ENCODE measurements around the gene DPYD. TPM values are rescaled to one million over a fixed set of nuclear protein-coding genes. Genes with fewer than 3 reads are reported as not detected.

DPYD gene
- total and polyA plus RNA-seq, 4 experiments from 2014 or later, result 49.7 to 58.4 (median 51.9) TPM

DNA sequence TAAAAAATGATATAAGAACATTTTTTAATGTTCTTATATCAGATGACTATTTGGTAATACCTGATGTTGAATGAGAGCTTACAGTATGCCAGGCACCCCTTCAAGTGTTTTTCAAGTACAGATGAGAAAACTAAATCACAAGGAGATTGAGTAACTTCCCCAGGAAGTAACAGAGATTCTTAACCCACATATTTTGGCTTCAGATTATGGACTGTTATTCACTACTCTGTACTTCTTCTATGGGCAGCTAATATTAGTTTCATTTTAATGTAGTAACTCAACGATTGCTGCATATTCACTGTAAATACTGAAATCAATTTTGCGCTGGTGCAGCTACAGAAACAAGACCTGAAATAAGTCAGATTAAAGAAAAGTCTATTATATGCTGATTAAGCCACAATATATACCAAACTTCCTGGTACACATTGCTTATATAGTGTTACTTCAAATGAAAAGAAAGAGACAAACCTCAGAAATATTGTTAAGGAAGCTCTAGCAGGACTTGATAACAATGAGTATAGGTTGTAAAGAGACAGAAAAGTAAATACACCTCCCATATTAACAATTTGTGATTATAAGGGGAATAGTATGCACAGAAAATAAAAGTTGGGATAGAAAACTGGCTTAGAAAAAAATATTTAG is 19.7 kb downstream of the DPYD start:
- intact Hi-C loops (cut with micrococcal nuclease), result no loop called here
- Histone ChIP-seq H3K36me3 (ENCODE audit: insufficient read depth, low read length) (no peaks in the 10 kb centered on the region), H3K27me3 (ENCODE audit: insufficient read depth, low read length) (no peaks in the 10 kb centered on the region), H3K27ac (ENCODE audit: low read depth, low read length) (no peak overlapping the region), H3K4me3 (ENCODE audit: low read length in 2 of 2) (no peak overlapping the region), H3K9me3 (ENCODE audit: control insufficient read depth in 1 of 2, low read length in 2 of 2) (no peaks in the 10 kb centered on the region), H3K4me1 (ENCODE audit: insufficient read depth, low read length) (peaks cover 19% of the 10 kb centered on the region)
- H3K4me1 Mint-ChIP-seq, result peaks cover 36 to 65% (median 48%) of the 10 kb centered on the region in 4 donors
- DNase-seq, result no peak
- peaks cover 0 to 24% (median 10%) of the 10 kb centered on the region in 8 donors for H3K9me3 Mint-ChIP-seq
- peak overlapping the region in 6 of 7 donors; percentile 0 to 85 (median 42) for H3K27ac Mint-ChIP-seq
- H3K36me3 Mint-ChIP-seq, result peaks cover 12 to 33% of the 10 kb centered on the region in 2 donors
- H3K27me3 Mint-ChIP-seq, result no peaks in the 10 kb centered on the region
- CTCF ChIA-PET (ENCODE audit: partially characterized antibody), result interaction anchor here (1.4 kb wide), 1 partner anchor 16 kb away, joined by 3 read pairs; no protein-coding TSS in a partner anchor
- POLR2A ChIA-PET (ENCODE audit: partially characterized antibody), result interaction anchor here (3.3 kb wide), 1 partner anchor 19 kb away, joined by 22 read pairs; the partner anchor contains the start of gene DPYD
- H3K4me3 Mint-ChIP-seq, result peak overlapping the region in 6 of 8 donors; percentile 44 to 67 (median 60)

DNA sequence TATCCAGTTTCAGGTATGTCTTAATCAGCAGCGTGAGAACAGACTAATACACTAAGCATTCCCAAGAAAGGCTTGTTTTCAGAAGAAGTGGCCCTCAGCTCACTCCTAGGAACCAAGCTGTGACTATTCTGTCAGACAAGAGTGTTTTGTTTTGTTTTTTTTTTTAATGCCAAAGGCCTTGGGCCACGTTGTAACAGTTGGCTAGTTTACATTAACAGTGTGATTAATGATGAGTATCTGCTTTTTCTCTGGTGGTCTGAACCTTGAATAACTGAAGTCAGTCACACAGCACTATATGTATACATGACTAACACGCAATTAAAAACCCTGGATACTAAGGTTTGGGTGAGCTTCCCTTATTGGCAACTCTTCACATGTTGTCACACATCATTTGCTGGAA is 21.9 kb downstream of the DPYD start:
- CTCF ChIA-PET (ENCODE audit: partially characterized antibody), result no interaction called here

DNA sequence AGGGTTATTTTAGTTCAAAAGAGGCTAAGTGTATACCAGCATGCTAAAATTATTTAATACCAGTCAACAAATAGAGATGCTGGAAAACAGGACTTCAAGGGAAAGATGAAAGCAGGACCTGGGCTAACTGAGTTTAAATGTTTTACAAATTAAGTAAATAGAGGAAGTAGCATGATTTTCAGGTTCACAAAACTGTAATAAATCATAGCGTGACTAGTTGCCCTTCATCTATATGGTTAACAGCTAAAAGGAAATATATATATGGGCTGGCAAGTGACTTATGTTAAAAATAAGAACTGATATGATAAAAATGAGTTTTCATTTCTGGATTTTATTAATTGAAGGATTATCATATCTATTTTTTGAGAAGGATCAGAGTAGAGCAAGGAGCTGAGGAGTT is 25.6 kb downstream of the DPYD start:
- H3K27me3 ChIP-seq (ENCODE audit: insufficient read depth, low read length), result no peaks in the 10 kb centered on the region
- intact Hi-C loops (cut with micrococcal nuclease), result no loop called here
- peaks cover 15 to 29% of the 10 kb centered on the region in 2 donors for H3K36me3 Mint-ChIP-seq

More for the DNA sequence above, 21.9 kb downstream of the DPYD start:
- Histone ChIP-seq H3K27ac (ENCODE audit: low read depth, low read length) (no peak overlapping the region), H3K4me1 (ENCODE audit: insufficient read depth, low read length) (peaks cover 19% of the 10 kb centered on the region), H3K27me3 (ENCODE audit: insufficient read depth, low read length) (no peaks in the 10 kb centered on the region), H3K36me3 (ENCODE audit: insufficient read depth, low read length) (no peaks in the 10 kb centered on the region), H3K9me3 (ENCODE audit: control insufficient read depth in 1 of 2, low read length in 2 of 2) (no peaks in the 10 kb centered on the region), H3K4me3 (ENCODE audit: low read length in 2 of 2) (no peak overlapping the region)
- Mint-ChIP-seq H3K4me1 (peaks cover 39 to 64% (median 47%) of the 10 kb centered on the region in 4 donors), H3K27ac (no peak overlapping the region), H3K27me3 (no peaks in the 10 kb centered on the region), H3K36me3 (peaks cover 12 to 33% of the 10 kb centered on the region in 2 donors), H3K4me3 (no peak overlapping the region), H3K9me3 (peaks cover 0 to 24% (median 10%) of the 10 kb centered on the region in 8 donors)
- intact Hi-C loops (cut with micrococcal nuclease), result no loop called here
- POLR2A ChIA-PET (ENCODE audit: partially characterized antibody), result interaction anchor here (0.5 to 3.3 kb wide), 2 partner anchors 20 to 22 kb away, joined by 3 to 22 read pairs; partner anchors contain the start of gene DPYD
- no peak for DNase-seq

DNA sequence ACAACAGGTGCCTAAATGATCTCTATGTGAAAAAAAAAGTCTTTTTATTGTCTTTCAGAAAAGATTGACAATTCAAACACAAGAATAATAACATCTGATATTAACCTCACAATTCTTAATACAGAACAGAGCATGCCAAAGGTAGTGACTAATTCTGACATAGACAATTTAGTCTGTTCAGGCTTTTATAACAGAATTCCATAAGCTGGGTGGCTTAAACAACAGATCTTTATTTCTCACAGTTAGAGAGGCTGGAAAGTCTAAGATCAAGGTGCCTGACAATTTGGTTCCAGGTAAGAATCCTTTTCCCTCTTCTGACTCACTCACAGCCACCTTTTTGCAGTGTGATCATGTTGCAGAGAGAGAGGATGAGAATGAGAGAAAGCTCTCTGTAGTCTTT is 27.0 kb downstream of the DPYD start:
- Mint-ChIP-seq H3K36me3 (peaks cover 10 to 22% of the 10 kb centered on the region in 2 donors), H3K4me1 (peaks cover 24 to 34% (median 27%) of the 10 kb centered on the region in 4 donors), H3K27ac (peak overlapping the region in 1 of 7 donors; percentile 70), H3K9me3 (peaks cover 0 to 40% (median 11%) of the 10 kb centered on the region in 8 donors), H3K27me3 (no peaks in the 10 kb centered on the region), H3K4me3 (no peak overlapping the region)
- Histone ChIP-seq H3K4me1 (ENCODE audit: insufficient read depth, low read length) (no peaks in the 10 kb centered on the region), H3K36me3 (ENCODE audit: insufficient read depth, low read length) (no peaks in the 10 kb centered on the region), H3K9me3 (ENCODE audit: control insufficient read depth in 1 of 2, low read length in 2 of 2) (no peaks in the 10 kb centered on the region), H3K4me3 (ENCODE audit: low read length in 2 of 2) (no peak overlapping the region), H3K27ac (ENCODE audit: low read depth, low read length) (no peak overlapping the region), H3K27me3 (ENCODE audit: insufficient read depth, low read length) (no peaks in the 10 kb centered on the region)
- intact Hi-C loops (cut with micrococcal nuclease), result loop anchor here (2.0 kb wide), 1 partner anchor 17 kb away; no protein-coding TSS in a partner anchor
- CTCF ChIA-PET (ENCODE audit: partially characterized antibody), result no interaction called here
- no peak for DNase-seq
- POLR2A ChIA-PET (ENCODE audit: partially characterized antibody), result interaction anchor here (0.6 kb wide), 1 partner anchor 299 kb away, joined by 3 read pairs; no protein-coding TSS in a partner anchor

More for the DNA sequence above, 25.6 kb downstream of the DPYD start:
- Mint-ChIP-seq H3K9me3 (peaks cover 0 to 35% (median 10%) of the 10 kb centered on the region in 8 donors), H3K27ac (no peak overlapping the region), H3K27me3 (no peaks in the 10 kb centered on the region), H3K4me1 (peaks cover 24 to 37% (median 28%) of the 10 kb centered on the region in 4 donors), H3K4me3 (no peak overlapping the region)
- H3K36me3 ChIP-seq (ENCODE audit: insufficient read depth, low read length), result no peaks in the 10 kb centered on the region
- H3K9me3 ChIP-seq (ENCODE audit: control insufficient read depth in 1 of 2, low read length in 2 of 2), result no peaks in the 10 kb centered on the region
- H3K4me1 ChIP-seq (ENCODE audit: insufficient read depth, low read length), result no peaks in the 10 kb centered on the region
- H3K4me3 ChIP-seq (ENCODE audit: low read length in 2 of 2), result no peak overlapping the region
- POLR2A ChIA-PET (ENCODE audit: partially characterized antibody), result no interaction called here
- H3K27ac ChIP-seq (ENCODE audit: low read depth, low read length), result no peak overlapping the region
- CTCF ChIA-PET (ENCODE audit: partially characterized antibody), result no interaction called here
- no peak for DNase-seq

DNA sequence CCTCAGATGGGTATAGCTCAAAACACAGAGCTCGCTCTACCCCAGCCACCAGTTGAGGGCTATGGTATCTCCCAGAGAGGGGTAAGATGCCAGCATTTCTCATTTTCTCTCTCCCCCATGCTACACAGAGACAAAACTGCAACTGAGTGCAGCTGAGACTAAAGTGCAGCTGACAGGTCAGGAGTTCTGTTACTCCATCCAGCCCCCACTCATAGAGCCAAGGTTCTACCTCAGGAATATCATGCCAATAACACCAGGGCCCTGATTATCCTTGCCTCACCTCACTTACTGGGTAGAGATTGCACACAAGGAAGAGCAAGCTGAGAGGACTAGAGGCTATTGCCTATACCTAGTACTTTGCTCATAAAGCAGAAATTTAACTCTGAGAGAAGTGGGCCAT is 34.6 kb downstream of the DPYD start:
- no peak for DNase-seq
- H3K4me1 ChIP-seq (ENCODE audit: insufficient read depth, low read length), result peaks cover 12% of the 10 kb centered on the region
- Mint-ChIP-seq H3K4me1 (peaks cover 19 to 28% (median 22%) of the 10 kb centered on the region in 4 donors), H3K4me3 (peak overlapping the region in 1 of 8 donors; percentile 72), H3K27ac (peak overlapping the region in 3 of 7 donors; percentile 8 to 55 (median 14)), H3K27me3 (no peaks in the 10 kb centered on the region), H3K9me3 (peaks cover 0 to 34% (median 15%) of the 10 kb centered on the region in 8 donors), H3K36me3 (peaks cover 24 to 35% of the 10 kb centered on the region in 2 donors)
- H3K9me3 ChIP-seq (ENCODE audit: control insufficient read depth in 1 of 2, low read length in 2 of 2), result no peaks in the 10 kb centered on the region
- no peaks in the 10 kb centered on the region for H3K27me3 ChIP-seq (ENCODE audit: insufficient read depth, low read length)
- POLR2A ChIA-PET (ENCODE audit: partially characterized antibody), result interaction anchor here (0.9 kb wide), 1 partner anchor 35 kb away, joined by 4 read pairs; the partner anchor contains the start of gene DPYD
- CTCF ChIA-PET (ENCODE audit: partially characterized antibody), result interaction anchor here (1.1 kb wide), 1 partner anchor 15 kb away, joined by 3 read pairs; no protein-coding TSS in a partner anchor
- H3K27ac ChIP-seq (ENCODE audit: low read depth, low read length), result no peak overlapping the region
- H3K36me3 ChIP-seq (ENCODE audit: insufficient read depth, low read length), result peaks cover 10% of the 10 kb centered on the region
- intact Hi-C loops (cut with micrococcal nuclease), result no loop called here
- no peak overlapping the region for H3K4me3 ChIP-seq (ENCODE audit: low read length in 2 of 2)

DNA sequence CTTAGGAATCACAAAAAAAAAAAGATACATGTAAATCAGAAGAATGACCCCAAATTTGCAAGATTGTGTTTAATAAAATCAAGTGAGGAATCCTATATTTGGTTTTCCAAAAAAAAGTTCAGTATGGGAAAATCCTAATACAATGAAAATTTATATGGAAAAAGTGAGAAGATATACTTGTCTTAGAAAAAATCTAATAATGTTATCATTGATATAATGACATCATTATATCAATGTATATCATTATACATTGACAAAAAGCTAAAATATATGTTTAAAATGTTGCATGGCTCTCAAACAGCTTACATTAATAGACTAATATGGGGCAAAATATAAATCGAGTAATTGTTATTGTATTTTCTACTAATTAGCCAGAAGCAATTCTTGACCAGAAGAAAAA is 37.0 kb downstream of the DPYD start:
- intact Hi-C loops (cut with micrococcal nuclease), result no loop called here
- no peak for DNase-seq
- Histone ChIP-seq H3K27me3 (ENCODE audit: insufficient read depth, low read length) (no peaks in the 10 kb centered on the region), H3K4me1 (ENCODE audit: insufficient read depth, low read length) (peaks cover 12% of the 10 kb centered on the region), H3K36me3 (ENCODE audit: insufficient read depth, low read length) (peaks cover 12% of the 10 kb centered on the region), H3K27ac (ENCODE audit: low read depth, low read length) (no peak overlapping the region), H3K9me3 (ENCODE audit: control insufficient read depth in 1 of 2, low read length in 2 of 2) (no peaks in the 10 kb centered on the region), H3K4me3 (ENCODE audit: low read length in 2 of 2) (no peak overlapping the region)
- Mint-ChIP-seq H3K27me3 (no peaks in the 10 kb centered on the region), H3K9me3 (peaks cover 0 to 12% (median 8%) of the 10 kb centered on the region in 8 donors), H3K27ac (no peak overlapping the region), H3K4me1 (peaks cover 21 to 28% (median 23%) of the 10 kb centered on the region in 4 donors), H3K4me3 (no peak overlapping the region), H3K36me3 (peaks cover 31 to 40% of the 10 kb centered on the region in 2 donors)
- POLR2A ChIA-PET (ENCODE audit: partially characterized antibody), result interaction anchor here (1.1 kb wide), 1 partner anchor 37 kb away, joined by 4 read pairs; the partner anchor contains the start of gene DPYD
- CTCF ChIA-PET (ENCODE audit: partially characterized antibody), result no interaction called here

DNA sequence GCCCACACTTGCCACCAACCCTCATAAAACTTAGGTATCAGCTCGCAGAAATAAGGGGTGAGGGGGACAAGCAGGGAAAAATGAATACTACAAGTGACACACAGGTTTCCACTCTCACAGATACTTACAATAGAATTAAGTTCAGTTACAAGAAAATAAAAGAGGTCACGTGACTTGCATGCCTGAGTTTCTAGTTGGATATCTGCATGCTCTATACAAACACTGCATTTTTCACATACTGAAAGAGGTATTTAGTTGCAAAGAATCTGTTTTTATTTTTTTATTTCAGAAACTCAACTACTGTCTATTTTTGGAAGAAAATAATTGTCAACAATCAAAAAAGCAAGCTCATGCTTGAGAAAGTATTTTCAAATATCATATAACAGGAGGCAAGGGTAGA is 43.5 kb downstream of the DPYD start:
- no peak overlapping the region for H3K4me3 ChIP-seq (ENCODE audit: low read length in 2 of 2)
- H3K4me1 ChIP-seq (ENCODE audit: insufficient read depth, low read length), result no peaks in the 10 kb centered on the region
- no peaks in the 10 kb centered on the region for H3K9me3 ChIP-seq (ENCODE audit: control insufficient read depth in 1 of 2, low read length in 2 of 2)
- no peak overlapping the region for H3K27ac Mint-ChIP-seq
- peaks cover 7% of the 10 kb centered on the region for H3K36me3 ChIP-seq (ENCODE audit: insufficient read depth, low read length)
- peaks cover 45% of the 10 kb centered on the region in 2 donors for H3K36me3 Mint-ChIP-seq
- peaks cover 0 to 2% (median 0%) of the 10 kb centered on the region in 8 donors for H3K9me3 Mint-ChIP-seq
- intact Hi-C loops (cut with micrococcal nuclease), result no loop called here
- no peaks in the 10 kb centered on the region for H3K27me3 Mint-ChIP-seq
- H3K27me3 ChIP-seq (ENCODE audit: insufficient read depth, low read length), result no peaks in the 10 kb centered on the region
- H3K27ac ChIP-seq (ENCODE audit: low read depth, low read length), result no peak overlapping the region
- DNase-seq, result no peak
- CTCF ChIA-PET (ENCODE audit: partially characterized antibody), result no interaction called here
- POLR2A ChIA-PET (ENCODE audit: partially characterized antibody), result no interaction called here
- H3K4me3 Mint-ChIP-seq, result peak overlapping the region in 1 of 8 donors; percentile 14
- H3K4me1 Mint-ChIP-seq, result peaks cover 14 to 25% (median 17%) of the 10 kb centered on the region in 4 donors

Measured in CD4-positive, alpha-beta memory T cell (primary cell).